DMS 273 treated with DMSO at 0.1 percent for 48 hours (cell line): ENCODE measurements around the gene ABCD1.
"Not testable (repeated sequence)": the region's sequence is repeated elsewhere in the genome, so short reads cannot be mapped to it uniquely, and the experiment has no call there.

ENCODE experiments used
- DNase-seq: peaks from one replicate; lab custom pipeline; 2025; lab: John Stamatoyannopoulos, UW

ABCD1 gene

GRCh38 chrX:153709726-153710674 lies 14.7 kb upstream of the ABCD1 start:
- no peak for DNase-seq

GRCh38 chrX:153714256-153714655 lies 10.4 kb upstream of the ABCD1 start:
- DNase-seq, result no peak

GRCh38 chrX:153717445-153717844 lies 7.2 kb upstream of the ABCD1 start:
- DNase-seq, result no peak

DNA sequence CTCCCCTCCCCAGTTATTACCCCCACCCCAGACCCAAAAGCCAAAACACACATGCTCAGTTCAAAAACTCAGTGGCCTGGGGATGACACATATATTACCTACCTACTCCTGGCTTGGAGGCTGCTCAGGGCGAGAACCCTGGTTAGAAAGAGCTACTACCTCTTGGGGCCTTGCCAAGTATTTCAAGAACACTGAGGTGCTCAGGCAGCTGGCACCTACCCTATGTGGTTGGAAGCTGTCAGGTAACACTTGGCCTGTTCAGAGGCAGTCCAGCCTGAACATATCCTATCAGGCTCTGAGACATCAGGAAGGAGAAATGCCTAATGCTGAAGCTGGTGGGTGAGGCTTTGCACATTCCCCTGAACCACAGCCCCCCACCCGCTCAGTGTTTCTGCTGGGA lies 5.4 kb upstream of the ABCD1 start:
- no peak for DNase-seq

DNA sequence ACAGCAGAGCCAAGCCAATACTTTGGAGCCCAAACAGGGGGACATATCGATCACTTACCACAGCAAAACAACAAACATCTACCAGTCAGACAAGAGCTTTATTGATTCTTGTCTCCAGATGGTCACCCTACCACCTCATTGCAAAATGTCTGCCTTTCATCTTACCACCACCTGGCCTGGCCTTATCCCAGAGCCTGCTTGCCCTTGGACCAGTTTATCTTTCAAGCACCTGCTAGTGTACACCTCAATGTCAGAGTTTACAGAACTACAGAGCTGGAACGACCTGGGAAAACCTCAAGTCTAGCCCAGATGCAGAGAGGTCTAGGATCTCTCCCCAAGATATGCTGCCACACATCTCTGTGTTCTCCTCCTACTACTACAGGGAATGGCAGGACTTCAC lies 5.0 kb upstream of the ABCD1 start:
- DNase-seq, result no peak

- DNase-seq, result no peak
These were observed 1.8 kb upstream of the ABCD1 start for GRCh38 chrX:153722704-153723350.

DNA sequence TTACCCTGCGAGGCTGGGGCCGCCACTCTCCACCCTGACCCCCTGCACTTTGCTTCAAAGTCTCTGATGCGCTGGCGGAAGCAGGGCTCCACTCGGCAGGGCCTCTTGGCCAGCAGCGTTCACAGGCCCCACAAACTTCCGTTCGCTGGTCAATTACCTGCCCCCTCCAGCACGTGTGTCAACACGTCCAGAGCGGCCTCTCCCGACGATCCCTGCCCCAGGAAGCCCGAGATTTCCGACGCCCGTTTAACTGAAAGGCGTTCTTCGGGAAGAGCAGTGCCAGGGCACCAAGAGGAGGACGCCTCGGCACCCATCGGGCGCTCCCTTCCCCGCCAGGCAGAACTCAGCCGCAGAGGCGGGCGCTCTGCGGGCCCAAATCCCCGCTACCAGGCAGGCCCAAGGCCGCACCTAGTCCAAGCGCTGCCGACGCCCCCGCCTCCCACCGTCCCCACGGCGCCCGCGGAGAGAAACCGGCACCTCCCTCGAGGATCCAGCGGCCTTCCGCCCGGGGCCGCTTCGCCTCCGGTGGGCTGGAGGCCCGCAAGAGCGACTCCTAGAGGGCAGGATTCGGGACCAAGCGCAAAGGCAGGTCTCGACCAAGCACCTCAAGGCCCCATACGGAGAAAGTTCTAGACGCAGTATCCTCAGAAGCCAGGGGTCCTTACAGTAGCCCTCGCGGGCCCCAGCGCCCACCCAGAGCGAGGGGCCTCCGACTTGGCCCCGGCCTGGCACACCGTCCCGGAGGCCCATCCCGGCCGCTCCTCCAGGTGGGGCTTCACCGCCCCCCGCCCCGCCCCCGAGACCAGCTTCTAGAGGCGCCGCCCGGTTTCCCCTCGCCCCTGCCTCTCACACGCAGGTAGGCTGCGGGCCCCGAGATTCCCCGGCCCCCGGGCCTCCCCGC lies 1.1 kb upstream of the ABCD1 start:
- no peak for DNase-seq

DNA sequence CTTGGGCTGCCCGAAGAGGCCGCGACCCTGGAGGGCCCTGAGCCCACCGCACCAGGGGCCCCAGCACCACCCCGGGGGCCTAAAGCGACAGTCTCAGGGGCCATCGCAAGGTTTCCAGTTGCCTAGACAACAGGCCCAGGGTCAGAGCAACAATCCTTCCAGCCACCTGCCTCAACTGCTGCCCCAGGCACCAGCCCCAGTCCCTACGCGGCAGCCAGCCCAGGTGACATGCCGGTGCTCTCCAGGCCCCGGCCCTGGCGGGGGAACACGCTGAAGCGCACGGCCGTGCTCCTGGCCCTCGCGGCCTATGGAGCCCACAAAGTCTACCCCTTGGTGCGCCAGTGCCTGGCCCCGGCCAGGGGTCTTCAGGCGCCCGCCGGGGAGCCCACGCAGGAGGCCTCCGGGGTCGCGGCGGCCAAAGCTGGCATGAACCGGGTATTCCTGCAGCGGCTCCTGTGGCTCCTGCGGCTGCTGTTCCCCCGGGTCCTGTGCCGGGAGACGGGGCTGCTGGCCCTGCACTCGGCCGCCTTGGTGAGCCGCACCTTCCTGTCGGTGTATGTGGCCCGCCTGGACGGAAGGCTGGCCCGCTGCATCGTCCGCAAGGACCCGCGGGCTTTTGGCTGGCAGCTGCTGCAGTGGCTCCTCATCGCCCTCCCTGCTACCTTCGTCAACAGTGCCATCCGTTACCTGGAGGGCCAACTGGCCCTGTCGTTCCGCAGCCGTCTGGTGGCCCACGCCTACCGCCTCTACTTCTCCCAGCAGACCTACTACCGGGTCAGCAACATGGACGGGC lies 579 bp downstream of the ABCD1 start:
- DNase-seq, result no peak

- no peak for DNase-seq
These were observed 1.2 kb downstream of the ABCD1 start for GRCh38 chrX:153725832-153726285.

DNA sequence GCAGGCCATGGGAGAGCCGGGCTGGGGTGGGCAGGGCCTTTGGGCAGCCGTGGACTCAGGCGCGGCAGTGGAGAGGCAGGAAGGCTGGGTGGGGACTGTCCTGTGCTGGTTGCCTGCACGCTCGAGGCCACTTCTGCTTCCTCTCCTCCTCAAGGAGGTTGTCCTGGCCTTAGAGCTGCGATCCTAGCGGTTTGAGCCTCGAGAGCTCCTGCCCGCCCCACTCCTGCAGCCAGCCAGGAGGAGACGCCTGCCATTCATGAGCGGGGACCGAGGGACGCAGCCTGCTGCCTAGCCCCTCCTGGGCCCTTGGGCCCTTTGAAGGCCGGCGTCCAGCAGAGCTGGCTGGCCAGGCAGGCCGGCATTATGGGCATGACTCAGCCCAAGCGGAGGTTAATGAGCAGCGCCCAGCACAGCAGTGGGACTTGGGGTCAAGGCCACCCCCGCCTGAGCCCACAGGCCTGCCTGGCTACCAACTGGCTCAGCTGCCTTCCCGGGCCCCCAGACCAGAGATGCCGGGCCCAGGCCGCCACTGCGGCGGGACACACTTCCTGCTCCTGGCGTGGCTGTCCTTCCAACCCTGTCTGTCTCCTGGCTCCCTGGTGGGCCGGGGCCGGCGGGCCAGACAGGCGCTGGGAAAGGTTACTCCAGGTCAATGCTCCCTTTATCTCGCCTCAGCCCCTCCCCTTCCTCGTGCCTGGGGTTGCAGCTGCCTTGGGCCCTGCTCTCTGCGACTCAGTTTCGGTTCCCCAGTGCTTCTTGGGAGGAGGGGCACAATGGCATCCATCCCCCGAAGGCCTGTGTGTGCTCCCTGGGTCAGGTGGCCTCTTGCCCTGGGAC lies 1.8 kb downstream of the ABCD1 start:
- DNase-seq, result peak; percentile 47

DNA sequence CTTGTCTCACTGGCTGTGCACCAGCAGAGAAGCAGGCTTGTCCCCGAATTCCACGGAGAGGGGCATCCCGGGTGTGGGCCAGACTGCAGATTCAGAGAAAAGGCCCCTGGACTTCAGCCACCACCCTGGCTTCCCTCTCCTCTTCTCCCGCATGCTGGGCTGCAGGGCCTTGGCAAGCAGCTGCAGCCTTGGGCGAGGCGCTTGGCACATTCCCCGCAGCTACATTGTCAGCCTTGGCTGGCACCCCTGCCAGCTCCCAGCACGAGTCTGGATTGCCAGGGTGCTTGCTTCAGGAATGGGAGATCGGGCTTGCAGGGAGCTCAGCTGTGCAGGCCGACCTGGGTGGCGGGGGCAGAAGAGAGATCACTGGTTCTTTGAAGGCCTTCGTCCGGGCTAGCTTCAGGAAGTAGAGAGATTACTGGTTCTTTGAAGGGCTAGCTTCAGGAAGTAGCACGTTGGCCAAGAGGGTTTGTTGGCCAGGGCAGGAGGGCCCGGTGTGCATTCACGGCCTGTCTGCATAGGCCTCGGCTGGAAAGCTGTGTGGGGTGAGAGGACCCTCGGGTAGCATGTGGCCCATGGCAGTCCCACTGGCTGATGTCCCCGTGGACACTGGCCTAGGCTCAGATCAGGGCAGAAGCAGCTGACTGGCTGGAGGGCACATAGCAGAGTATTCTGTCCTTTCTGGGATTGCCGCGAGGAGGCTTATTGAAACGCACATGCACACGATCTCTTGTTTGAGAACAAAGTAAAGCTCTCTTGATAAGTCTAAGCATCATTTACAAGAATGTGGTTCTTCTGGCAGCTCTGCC lies 2.7 kb downstream of the ABCD1 start:
- no peak for DNase-seq

DNA sequence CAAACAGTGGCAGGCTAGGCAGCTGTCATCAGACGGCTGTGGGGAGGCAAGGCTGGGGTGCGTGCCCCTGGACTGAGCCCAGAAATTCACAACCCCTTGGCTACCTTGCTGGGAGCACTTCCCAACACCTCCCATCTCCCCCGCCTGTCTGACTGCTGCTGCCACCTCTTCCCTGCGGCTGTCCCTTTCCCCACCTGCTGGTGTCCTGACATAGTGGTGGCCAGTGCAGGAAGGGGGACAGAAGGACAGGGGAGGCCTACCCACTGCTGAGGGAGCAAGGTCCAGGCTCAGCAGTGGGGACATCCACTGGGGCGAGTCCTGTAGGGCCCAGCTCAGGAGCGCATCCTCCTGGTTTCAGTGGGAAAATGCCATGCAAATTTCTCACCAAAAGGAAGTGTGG lies 3.4 kb downstream of the ABCD1 start:
- no peak for DNase-seq

- no peak for DNase-seq
These were observed 4.4 kb downstream of the ABCD1 start for GRCh38 chrX:153728951-153729631.

- not testable (repeated sequence) for DNase-seq
These were observed 5.5 kb downstream of the ABCD1 start for GRCh38 chrX:153730115-153730514.

GRCh38 chrX:153731117-153731844 lies 6.6 kb downstream of the ABCD1 start:
- DNase-seq, result no peak

DNA sequence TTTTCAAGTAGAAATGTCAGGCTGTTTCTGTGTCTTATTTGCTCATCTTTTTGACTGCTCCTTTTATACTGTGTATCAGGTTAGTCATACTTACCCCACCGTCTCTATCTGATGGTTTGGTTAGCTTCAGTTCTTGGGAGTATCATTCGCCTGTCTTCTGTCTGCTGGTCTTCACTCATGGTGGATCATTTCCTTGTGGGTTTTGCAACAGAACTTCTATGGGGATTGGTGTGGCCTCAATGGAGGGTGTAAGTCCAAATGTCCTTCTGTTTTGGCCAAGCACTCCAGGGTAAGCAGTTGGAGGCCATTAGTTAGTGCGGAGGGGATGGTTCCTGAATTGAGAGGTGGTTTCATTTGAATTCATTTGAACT lies 7.2 kb downstream of the ABCD1 start:
- DNase-seq, result no peak

- no peak for DNase-seq
These were observed 7.7 kb downstream of the ABCD1 start for GRCh38 chrX:153732401-153732800.

DNA sequence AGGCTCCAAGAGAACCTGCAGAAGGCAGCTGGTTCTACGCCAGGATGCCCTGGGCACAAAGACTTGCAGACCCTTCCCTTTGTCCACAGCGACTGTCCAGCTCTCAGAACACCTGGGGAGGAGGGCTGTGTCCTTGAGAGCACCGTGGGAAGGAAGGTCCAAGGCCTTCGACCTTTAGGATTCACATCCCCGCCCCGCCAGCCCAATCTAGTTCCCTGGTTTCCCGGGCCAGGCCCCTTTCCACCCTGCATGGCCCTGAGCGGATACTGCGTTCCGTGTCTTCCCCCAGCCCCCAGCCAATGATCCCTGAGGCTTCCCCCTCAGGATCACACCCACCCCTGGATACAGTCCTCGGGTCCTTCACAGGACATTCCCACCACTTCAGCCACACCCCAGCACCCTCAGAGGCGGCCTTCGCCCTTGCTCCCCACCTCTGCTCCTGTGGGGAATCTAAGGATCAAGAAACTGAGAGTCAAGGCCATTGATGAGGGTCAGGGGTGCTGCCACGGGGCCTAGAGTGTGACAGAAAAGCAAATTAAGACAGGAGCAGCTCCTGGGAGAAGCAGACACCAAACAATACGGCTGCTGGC lies 9.1 kb downstream of the ABCD1 start:
- DNase-seq, result no peak
